Lower leg skin (tissue), 4 donors: Measurements from ENCODE around the gene FOXN4. TPM values are rescaled to one million over a fixed set of nuclear protein-coding genes. Genes with fewer than 3 reads are reported as not detected.

Source experiments
- DNase-seq, 2 donors: peaks; one replicate each; pipeline ENCODE4 v3.0.0-alpha.2; 2019; ENCODE audit warnings: low spot score in 2 of 2
- H3K4me3 ChIP-seq: fragments of 200-600 bp; sonication (generic); 2 replicates; pipeline ENCODE4 v1.5.1; 2017; ENCODE audit warnings: mild to moderate bottlenecking, low read depth; ENCODE audit not compliant: poor library complexity, severe bottlenecking
- POLR2A ChIP-seq, 2 donors: fragments of 450-650 bp; IDR thresholded peaks; one replicate each; pipeline ENCODE4 v1.6.1; 2016 to 2017; ENCODE audit warnings: antibody characterized with exemption in 2 of 2, mild to moderate bottlenecking in 1 of 2, moderate library complexity in 1 of 2
- WGBS, 2 donors: methylation state at CpG; one replicate each; pipeline ENCODE4 v1.1.5; 2018; 5-methylcytosine and 5-hydroxymethylcytosine counted together
- intact Hi-C: fragments of 100-400 bp; cut with DNase I; formaldehyde crosslinking; loops from one replicate; pipeline ENCODE4 v1.15.0; 2023; ENCODE audit warnings: low total_unique reads
- total RNA-seq, 4 donors: library from RNA; depleted of rRNA; stranded (reverse); fragments of >200 nt; gene quantifications; one replicate each; pipeline ENCODE4 v1.1.0, GENCODE V29; 2016
- TF ChIP-seq, protein P1 (sequence below), 3 donors: fragments of 450-650 bp; IDR thresholded peaks; one replicate each; pipeline ENCODE4 v1.5.1; 2016; ENCODE audit warnings: antibody characterized with exemption in 3 of 3, mild to moderate bottlenecking in 3 of 3, moderate library complexity in 2 of 3

The FOXN4 gene
- total RNA-seq, 4 donors from 2014 or later = 0.10 to 0.12 TPM; not detected in 2

DNA sequence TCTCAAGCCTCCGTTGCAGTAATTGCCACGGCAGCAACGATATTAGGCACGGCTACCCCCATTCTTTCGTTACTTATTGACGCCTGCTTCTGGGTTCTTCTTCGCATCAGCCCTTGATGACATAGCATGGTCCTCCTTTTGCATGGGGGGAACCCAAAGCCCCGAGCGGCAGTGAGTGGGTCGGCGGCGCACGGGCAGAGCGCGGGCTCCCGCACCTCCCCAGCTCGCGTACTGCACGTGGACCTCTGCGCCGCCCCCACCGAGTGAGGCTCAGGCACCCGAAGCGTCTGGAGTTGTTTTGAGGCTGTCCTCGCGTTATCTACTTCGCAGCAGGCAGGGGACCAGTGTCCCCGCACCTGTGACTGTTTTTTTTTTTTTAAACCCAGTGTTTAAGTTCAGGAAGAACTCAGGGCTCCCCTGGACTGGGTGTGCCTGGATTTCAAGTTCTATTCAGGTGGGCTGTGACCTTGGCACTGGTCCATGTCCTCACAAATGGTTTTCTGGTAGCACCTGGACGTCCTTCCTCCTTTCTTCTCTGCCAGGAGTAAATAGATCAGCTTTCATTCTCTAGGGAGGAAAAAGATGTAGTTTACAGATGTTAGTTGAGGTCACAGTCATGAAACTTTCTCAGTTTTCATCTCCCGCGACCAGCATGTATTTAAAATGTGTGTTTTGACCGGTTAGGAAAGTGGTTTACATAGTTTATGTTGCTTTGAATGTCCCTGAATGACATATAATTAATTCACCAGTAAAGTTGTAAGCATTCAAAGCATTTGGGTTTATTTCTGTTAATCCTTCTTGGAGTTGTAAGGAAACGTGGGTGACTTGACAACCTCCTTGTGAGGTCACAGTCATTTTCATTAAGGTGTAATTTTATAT is 1.4 kb upstream of the FOXN4 start:
- intact Hi-C loops = no loop called here
- no peak for TF ChIP-seq POLR2A (IDR thresholded peaks at IDR 0.05)
- TF ChIP-seq, protein P1, sequence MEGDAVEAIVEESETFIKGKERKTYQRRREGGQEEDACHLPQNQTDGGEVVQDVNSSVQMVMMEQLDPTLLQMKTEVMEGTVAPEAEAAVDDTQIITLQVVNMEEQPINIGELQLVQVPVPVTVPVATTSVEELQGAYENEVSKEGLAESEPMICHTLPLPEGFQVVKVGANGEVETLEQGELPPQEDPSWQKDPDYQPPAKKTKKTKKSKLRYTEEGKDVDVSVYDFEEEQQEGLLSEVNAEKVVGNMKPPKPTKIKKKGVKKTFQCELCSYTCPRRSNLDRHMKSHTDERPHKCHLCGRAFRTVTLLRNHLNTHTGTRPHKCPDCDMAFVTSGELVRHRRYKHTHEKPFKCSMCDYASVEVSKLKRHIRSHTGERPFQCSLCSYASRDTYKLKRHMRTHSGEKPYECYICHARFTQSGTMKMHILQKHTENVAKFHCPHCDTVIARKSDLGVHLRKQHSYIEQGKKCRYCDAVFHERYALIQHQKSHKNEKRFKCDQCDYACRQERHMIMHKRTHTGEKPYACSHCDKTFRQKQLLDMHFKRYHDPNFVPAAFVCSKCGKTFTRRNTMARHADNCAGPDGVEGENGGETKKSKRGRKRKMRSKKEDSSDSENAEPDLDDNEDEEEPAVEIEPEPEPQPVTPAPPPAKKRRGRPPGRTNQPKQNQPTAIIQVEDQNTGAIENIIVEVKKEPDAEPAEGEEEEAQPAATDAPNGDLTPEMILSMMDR (IDR thresholded peaks at IDR 0.05) = no peak
- peak overlapping the region; percentile 14 for H3K4me3 ChIP-seq
- 10 to 15% methylated on average over 22 to 33 of the region's 33 CpGs for WGBS, 2 donors
- DNase-seq = peak in 1 of 2 donors; percentile 84

DNA sequence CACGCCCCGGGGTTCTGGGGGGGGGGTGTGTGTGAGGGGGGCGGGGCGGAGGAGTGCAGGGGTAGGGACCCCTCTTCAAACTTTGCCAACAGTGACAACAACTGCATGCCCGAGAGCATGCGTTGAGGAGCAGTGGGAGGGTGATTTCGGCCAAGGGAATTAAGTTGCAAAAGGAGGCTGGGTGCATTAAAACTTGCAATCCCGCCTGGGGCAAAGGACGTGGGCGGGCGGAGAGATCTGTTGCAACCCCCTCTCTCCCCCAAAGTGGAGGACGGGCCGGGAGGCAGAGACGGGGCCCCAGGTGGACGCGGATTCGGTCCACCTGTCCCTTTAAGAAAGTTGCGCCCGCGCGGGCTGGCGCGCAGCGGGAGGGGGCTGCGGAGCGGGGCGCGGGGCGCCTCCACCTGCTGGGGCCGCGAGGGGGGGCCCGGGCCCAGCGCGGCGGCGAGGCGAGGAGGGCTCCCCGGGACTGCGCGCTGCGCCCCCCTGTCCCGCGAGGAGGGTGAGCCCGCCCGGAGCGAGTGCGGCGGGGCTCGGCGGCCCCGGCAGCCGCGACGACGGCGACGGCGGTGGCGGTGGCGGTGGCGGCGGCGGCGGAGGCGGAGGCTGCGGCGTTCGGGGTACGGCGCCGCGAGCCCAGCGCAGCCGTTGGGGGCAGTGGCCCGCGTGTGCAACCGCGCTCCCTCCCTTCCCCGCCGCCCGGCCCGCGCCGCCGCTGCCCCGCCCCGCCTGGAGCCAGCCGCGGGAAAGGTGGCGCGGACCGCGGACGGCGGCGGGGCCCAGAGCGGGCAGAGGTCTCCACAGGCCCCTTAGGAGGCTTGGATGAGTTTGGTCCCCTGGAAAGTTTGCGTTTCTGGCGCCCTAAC is 530 bp upstream of the FOXN4 start:
- WGBS, 2 donors = 0 to 1% methylated on average over 15 to 39 of the region's 99 CpGs
- intact Hi-C loops = no loop called here
- peak overlapping the region; percentile 26 for H3K4me3 ChIP-seq
- TF ChIP-seq POLR2A (IDR thresholded peaks at IDR 0.05) = no peak
- TF ChIP-seq, protein P1 (IDR thresholded peaks at IDR 0.05) = no peak
- DNase-seq = peak in 1 of 2 donors; percentile 73

DNA sequence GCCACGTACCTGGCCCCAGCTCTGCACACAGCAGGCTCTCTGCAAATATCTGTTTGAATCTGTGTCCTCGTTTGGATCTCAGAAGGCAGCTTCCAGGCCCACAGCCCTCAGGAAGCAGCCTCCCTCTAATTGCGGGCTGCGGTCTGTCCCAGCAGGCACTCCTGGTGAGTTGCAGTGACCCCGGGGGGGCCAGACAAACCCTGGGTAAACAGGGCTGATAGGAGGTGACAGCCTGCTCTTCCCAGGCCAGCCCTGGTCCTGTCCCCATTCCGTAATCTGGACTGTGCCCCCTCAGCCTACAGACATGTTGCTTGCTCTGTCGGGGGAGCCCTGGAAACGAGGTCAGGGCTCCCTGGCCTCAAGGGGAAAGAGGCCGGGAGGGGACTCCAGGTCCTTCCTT is 2.0 kb downstream of the FOXN4 start:
- intact Hi-C loops = no loop called here
- no peak overlapping the region for H3K4me3 ChIP-seq
- DNase-seq = peak in 1 of 2 donors; percentile 67
- no peak for TF ChIP-seq POLR2A (IDR thresholded peaks at IDR 0.05)
- TF ChIP-seq, protein P1 (IDR thresholded peaks at IDR 0.05) = no peak
- 67 to 81% methylated on average over 9 of the region's 9 CpGs for WGBS, 2 donors

DNA sequence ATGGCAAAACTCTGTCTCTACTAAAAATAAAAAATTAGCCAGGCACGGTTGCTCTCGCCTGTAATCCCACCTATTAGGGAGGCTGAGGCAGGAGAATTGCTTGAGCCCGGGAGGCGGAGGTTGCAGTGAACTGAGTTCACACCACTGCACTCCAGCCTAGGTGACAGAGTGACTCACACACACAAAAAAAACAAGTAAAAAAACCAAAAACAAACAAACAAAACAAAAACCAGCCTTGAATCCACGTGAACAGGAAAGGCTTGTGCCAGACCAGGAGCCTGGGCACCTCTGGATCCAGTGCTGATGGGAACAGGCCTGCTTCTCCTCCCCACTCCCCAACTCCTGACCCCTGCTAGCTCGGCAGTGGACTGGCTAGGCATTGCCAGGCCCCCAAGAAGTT is 3.5 kb downstream of the FOXN4 start:
- no peak overlapping the region for H3K4me3 ChIP-seq
- intact Hi-C loops = no loop called here
- TF ChIP-seq, protein P1 (IDR thresholded peaks at IDR 0.05) = no peak
- TF ChIP-seq POLR2A (IDR thresholded peaks at IDR 0.05) = no peak
- DNase-seq = no peak
- 83% methylated on average over 6 of the region's 6 CpGs for WGBS, 2 donors

DNA sequence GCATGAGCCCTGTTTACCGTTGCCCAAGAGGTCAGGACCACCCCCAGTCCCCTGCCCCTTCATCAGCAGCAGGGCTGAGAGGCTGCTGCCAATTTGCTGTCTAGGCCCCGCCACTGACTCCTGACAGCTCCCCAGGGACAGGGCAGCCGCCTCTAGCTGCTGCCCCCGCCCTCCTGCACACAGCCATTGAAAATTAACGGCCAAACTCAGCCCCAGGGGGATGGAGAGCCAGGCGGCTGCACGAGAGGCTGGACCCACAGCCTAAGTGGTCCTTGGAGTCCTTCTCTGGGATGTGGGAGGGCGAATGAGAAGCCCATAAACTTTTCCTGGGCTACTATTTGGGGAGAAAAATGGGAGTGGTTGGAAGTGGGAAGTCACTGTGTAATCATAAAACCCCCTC is 4.6 kb downstream of the FOXN4 start:
- peak in 1 of 2 donors; percentile 59 for DNase-seq
- intact Hi-C loops = no loop called here
- no peak overlapping the region for H3K4me3 ChIP-seq
- TF ChIP-seq, protein P1 (IDR thresholded peaks at IDR 0.05) = no peak
- no peak for TF ChIP-seq POLR2A (IDR thresholded peaks at IDR 0.05)
- 42 to 49% methylated on average over 8 of the region's 8 CpGs for WGBS, 2 donors
